HL-60 (cell line): ENCODE data around the gene FOXP1.

ENCODE experiments used
- DNase-seq, 2 experiments: peaks; one replicate each; pipeline ENCODE4 v3.0.0-alpha.2; 2010 to 2020; ENCODE audit warnings: low read depth in 1 of 2, low spot score in 1 of 2
- H3K27ac ChIP-seq: fragments of 250-450 bp; sonication (Bioruptor Pico); replicated peaks from 2 replicates; pipeline ENCODE4 v1.5.1; 2020; ENCODE audit warnings: mild to moderate bottlenecking, moderate library complexity
- H3K27me3 ChIP-seq: fragments of 250-450 bp; sonication (Bioruptor Pico); 2 replicates; pipeline ENCODE4 v1.5.1; 2021; ENCODE audit warnings: mild to moderate bottlenecking, moderate library complexity; ENCODE audit not compliant: insufficient read depth, poor library complexity, severe bottlenecking
- H3K4me3 ChIP-seq: replicated peaks from 2 replicates; pipeline ENCODE4 v1.5.1; 2011; ENCODE audit warnings: mild to moderate bottlenecking, control low read depth, low read length; ENCODE audit not compliant: insufficient read depth
- CTCF ChIP-seq: IDR thresholded peaks from one replicate; pipeline ENCODE4 v1.5.1; 2011; ENCODE audit warnings: low read length, control low read depth, inconsistent platforms; ENCODE audit not compliant: insufficient read depth
- GABPA ChIP-seq: IDR thresholded peaks from 2 replicates; pipeline ENCODE4 v1.6.1; 2012; ENCODE audit warnings: low read depth
- POLR2AphosphoS5 ChIP-seq: IDR thresholded peaks from 2 replicates; pipeline ENCODE4 v1.6.1; 2012; ENCODE audit warnings: low read depth
- REST ChIP-seq: IDR thresholded peaks from 2 replicates; pipeline ENCODE4 v1.6.1; 2012; ENCODE audit warnings: low read depth; ENCODE audit not compliant: insufficient replicate concordance
- SPI1 ChIP-seq: IDR thresholded peaks from 2 replicates; pipeline ENCODE4 v1.6.1; 2012; ENCODE audit warnings: low read depth, mild to moderate bottlenecking, borderline replicate concordance

FOXP1 gene

GRCh38 chr3:71339049-71339448, 244.5 kb downstream of the FOXP1 start:
- no peak for DNase-seq
- Histone ChIP-seq H3K27me3 (no peaks in the 10 kb centered on the region), H3K4me3 (no peak overlapping the region), H3K27ac (no peak overlapping the region)
- TF ChIP-seq SPI1 (no peak), POLR2AphosphoS5 (no peak), CTCF (no peak), GABPA (no peak), REST (no peak)

- DNase-seq = no peak
- no peak for TF ChIP-seq REST
- no peak for TF ChIP-seq GABPA
- no peak for TF ChIP-seq CTCF
- no peak for TF ChIP-seq POLR2AphosphoS5
- TF ChIP-seq SPI1 = no peak
- Histone ChIP-seq H3K4me3 (no peak overlapping the region), H3K27me3 (no peaks in the 10 kb centered on the region), H3K27ac (no peak overlapping the region)
Observed at GRCh38 chr3:71332813-71333212, 250.7 kb downstream of the FOXP1 start.

GRCh38 chr3:71330909-71331308, 252.6 kb downstream of the FOXP1 start:
- TF ChIP-seq REST = no peak
- no peak for TF ChIP-seq CTCF
- no peak for TF ChIP-seq POLR2AphosphoS5
- no peak for TF ChIP-seq SPI1
- no peak for TF ChIP-seq GABPA

More at GRCh38 chr3:71330909-71331308, 252.6 kb downstream of the FOXP1 start:
- Histone ChIP-seq H3K27ac (no peak overlapping the region), H3K27me3 (no peaks in the 10 kb centered on the region), H3K4me3 (no peak overlapping the region)
- no peak for DNase-seq
